ENCODE results near the gene PLTP.
"Not testable (repeated sequence)": the region's sequence is repeated elsewhere in the genome, so short reads cannot be mapped to it uniquely, and the experiment has no call there.

PLTP gene

GRCh38 chr20:45874576-45874975 lies 37.4 kb downstream of the PLTP start:
- Histone ChIP-seq H2AFZ (ENCODE audit: insufficient read depth, low read length, poor library complexity) (no peak overlapping the region), H3K4ac (ENCODE audit: low read depth, low read length) (no peak overlapping the region), H2BK12ac (ENCODE audit: low read length) (no peak overlapping the region), H3K79me1 (ENCODE audit: low read length) (no peaks in the 10 kb centered on the region), H2AK5ac (ENCODE audit: low read length) (no peak overlapping the region), H2BK120ac (ENCODE audit: insufficient read depth, low read length, poor library complexity) (no peak overlapping the region), H4K91ac (ENCODE audit: low read depth, low read length) (no peak overlapping the region), H3K4me1 (ENCODE audit: control insufficient read depth in 1 of 2, insufficient read depth in 2 of 2, low read length in 2 of 2) (peaks cover 5 to 10% of the 10 kb centered on the region in 2 experiments), H2BK5ac (ENCODE audit: low read depth, low read length, poor library complexity) (no peak overlapping the region), H3K79me2 (ENCODE audit: control insufficient read depth, insufficient read depth, low read length, poor library complexity) (no peaks in the 10 kb centered on the region), H4K8ac (ENCODE audit: low read depth, low read length) (no peak overlapping the region), H3K4me3 (ENCODE audit: low read depth, low read length) (no peak overlapping the region), H3K36me3 (ENCODE audit: control insufficient read depth in 1 of 2, insufficient read depth in 2 of 2, low read length in 2 of 2) (peaks cover 12 to 14% of the 10 kb centered on the region in 2 experiments), H3K18ac (ENCODE audit: low read length) (no peak overlapping the region), H3K27me3 (ENCODE audit: insufficient read depth, low read length) (no peaks in the 10 kb centered on the region), H4K12ac (ENCODE audit: low read depth, low read length) (no peak overlapping the region), H3K4me2 (ENCODE audit: low read length) (no peak overlapping the region), H3K27ac (ENCODE audit: low read depth, low read length) (no peak overlapping the region), H3K9ac (ENCODE audit: low read length) (no peak overlapping the region), H3K14ac (ENCODE audit: low read length) (no peak overlapping the region), H3K9me3 (ENCODE audit: insufficient read depth, low read depth, low read length) (no peaks in the 10 kb centered on the region), H3K23ac (ENCODE audit: low read length) (no peak overlapping the region)
- DNase-seq: no peak
- WGBS (ENCODE audit: extremely low coverage, insufficient coverage, insufficient read length): no CpG with 5 or more reads among the region's 4 CpGs

GRCh38 chr20:45874104-45874481 lies 37.9 kb downstream of the PLTP start:
- H3K18ac ChIP-seq (ENCODE audit: low read length); H2AK5ac ChIP-seq (ENCODE audit: low read length); H4K12ac ChIP-seq (ENCODE audit: low read depth, low read length); H4K8ac ChIP-seq (ENCODE audit: low read depth, low read length); DNase-seq; H3K4me2 ChIP-seq (ENCODE audit: low read length); H3K27ac ChIP-seq (ENCODE audit: low read depth, low read length); H3K79me2 ChIP-seq (ENCODE audit: control insufficient read depth, insufficient read depth, low read length, poor library complexity); H4K91ac ChIP-seq (ENCODE audit: low read depth, low read length); H3K14ac ChIP-seq (ENCODE audit: low read length); H3K79me1 ChIP-seq (ENCODE audit: low read length); H2BK120ac ChIP-seq (ENCODE audit: insufficient read depth, low read length, poor library complexity); H3K9me3 ChIP-seq (ENCODE audit: insufficient read depth, low read depth, low read length); H3K27me3 ChIP-seq (ENCODE audit: insufficient read depth, low read length); H2BK5ac ChIP-seq (ENCODE audit: low read depth, low read length, poor library complexity); H3K9ac ChIP-seq (ENCODE audit: low read length); H3K4me3 ChIP-seq (ENCODE audit: low read depth, low read length); H3K23ac ChIP-seq (ENCODE audit: low read length); H2BK12ac ChIP-seq (ENCODE audit: low read length); H3K4ac ChIP-seq (ENCODE audit: low read depth, low read length); H2AFZ ChIP-seq (ENCODE audit: insufficient read depth, low read length, poor library complexity): not testable (repeated sequence)
- H3K36me3 ChIP-seq (ENCODE audit: control insufficient read depth in 1 of 2, insufficient read depth in 2 of 2, low read length in 2 of 2): peaks cover 12 to 14% of the 10 kb centered on the region in 2 experiments
- no CpG with 5 or more reads among the region's 10 CpGs for WGBS (ENCODE audit: extremely low coverage, insufficient coverage, insufficient read length)
- peaks cover 5 to 10% of the 10 kb centered on the region in 2 experiments for H3K4me1 ChIP-seq (ENCODE audit: control insufficient read depth in 1 of 2, insufficient read depth in 2 of 2, low read length in 2 of 2)

- Histone ChIP-seq H3K27ac (ENCODE audit: low read depth, low read length) (no peak overlapping the region), H4K8ac (ENCODE audit: low read depth, low read length) (no peak overlapping the region), H3K4me2 (ENCODE audit: low read length) (no peak overlapping the region), H3K18ac (ENCODE audit: low read length) (no peak overlapping the region), H3K79me1 (ENCODE audit: low read length) (no peaks in the 10 kb centered on the region), H3K4me3 (ENCODE audit: low read depth, low read length) (no peak overlapping the region), H3K79me2 (ENCODE audit: control insufficient read depth, insufficient read depth, low read length, poor library complexity) (no peaks in the 10 kb centered on the region), H2AFZ (ENCODE audit: insufficient read depth, low read length, poor library complexity) (no peak overlapping the region), H3K23ac (ENCODE audit: low read length) (no peak overlapping the region), H2BK120ac (ENCODE audit: insufficient read depth, low read length, poor library complexity) (no peak overlapping the region), H3K9ac (ENCODE audit: low read length) (no peak overlapping the region), H3K36me3 (ENCODE audit: control insufficient read depth in 1 of 2, insufficient read depth in 2 of 2, low read length in 2 of 2) (peaks cover 12 to 14% of the 10 kb centered on the region in 2 experiments), H3K4ac (ENCODE audit: low read depth, low read length) (no peak overlapping the region), H2BK5ac (ENCODE audit: low read depth, low read length, poor library complexity) (no peak overlapping the region), H2BK12ac (ENCODE audit: low read length) (no peak overlapping the region), H3K9me3 (ENCODE audit: insufficient read depth, low read depth, low read length) (no peaks in the 10 kb centered on the region), H4K91ac (ENCODE audit: low read depth, low read length) (no peak overlapping the region), H3K14ac (ENCODE audit: low read length) (no peak overlapping the region), H3K4me1 (ENCODE audit: control insufficient read depth in 1 of 2, insufficient read depth in 2 of 2, low read length in 2 of 2) (peaks cover 5 to 10% of the 10 kb centered on the region in 2 experiments), H4K12ac (ENCODE audit: low read depth, low read length) (no peak overlapping the region), H3K27me3 (ENCODE audit: insufficient read depth, low read length) (no peaks in the 10 kb centered on the region), H2AK5ac (ENCODE audit: low read length) (no peak overlapping the region)
- DNase-seq: no peak
- WGBS (ENCODE audit: extremely low coverage, insufficient coverage, insufficient read length): no CpG with 5 or more reads among the region's 1 CpG
Measured at GRCh38 chr20:45873409-45874103, 38.4 kb downstream of the PLTP start.

DNA sequence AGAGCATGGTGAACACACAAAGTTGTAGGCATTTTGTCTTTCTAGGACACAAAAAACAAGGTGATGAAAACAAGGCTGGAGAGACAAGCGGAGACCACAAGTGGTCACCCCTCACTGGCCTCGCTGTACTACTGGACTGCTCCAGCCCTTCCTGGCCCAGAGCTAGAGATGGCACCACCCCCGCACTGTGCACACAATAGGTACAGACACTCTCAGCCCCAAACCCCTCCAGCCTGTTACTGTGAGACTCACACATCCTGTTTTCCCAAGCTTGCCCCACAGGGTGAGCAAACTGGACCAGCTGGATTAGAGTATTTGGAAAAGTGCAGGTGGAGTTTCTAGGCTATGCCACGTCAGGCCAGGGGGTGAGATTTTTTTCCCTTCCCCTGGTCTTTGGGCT lies 39.3 kb downstream of the PLTP start:
- no peak overlapping the region for H2AK5ac ChIP-seq (ENCODE audit: low read length)
- DNase-seq: peak in 1 of 2 donors; percentile 14
- H3K4me1 ChIP-seq (ENCODE audit: control insufficient read depth in 1 of 2, insufficient read depth in 2 of 2, low read length in 2 of 2): peaks cover 5 to 10% of the 10 kb centered on the region in 2 experiments
- H4K12ac ChIP-seq (ENCODE audit: low read depth, low read length): no peak overlapping the region
- H3K18ac ChIP-seq (ENCODE audit: low read length): no peak overlapping the region
- no peak overlapping the region for H3K9ac ChIP-seq (ENCODE audit: low read length)
- H2BK12ac ChIP-seq (ENCODE audit: low read length): no peak overlapping the region
- H3K4me3 ChIP-seq (ENCODE audit: low read depth, low read length): no peak overlapping the region
- no peaks in the 10 kb centered on the region for H3K27me3 ChIP-seq (ENCODE audit: insufficient read depth, low read length)
- H2BK5ac ChIP-seq (ENCODE audit: low read depth, low read length, poor library complexity): no peak overlapping the region
- no CpG with 5 or more reads among the region's 4 CpGs for WGBS (ENCODE audit: extremely low coverage, insufficient coverage, insufficient read length)
- peak overlapping the region; percentile 40 for H4K8ac ChIP-seq (ENCODE audit: low read depth, low read length)
- no peak overlapping the region for H2AFZ ChIP-seq (ENCODE audit: insufficient read depth, low read length, poor library complexity)
- no peak overlapping the region for H3K4me2 ChIP-seq (ENCODE audit: low read length)
- H3K4ac ChIP-seq (ENCODE audit: low read depth, low read length): no peak overlapping the region
- no peak overlapping the region for H3K27ac ChIP-seq (ENCODE audit: low read depth, low read length)
- no peaks in the 10 kb centered on the region for H3K79me1 ChIP-seq (ENCODE audit: low read length)
- peak overlapping the region; percentile 13 for H3K14ac ChIP-seq (ENCODE audit: low read length)
- no peaks in the 10 kb centered on the region for H3K9me3 ChIP-seq (ENCODE audit: insufficient read depth, low read depth, low read length)
- no peak overlapping the region for H4K91ac ChIP-seq (ENCODE audit: low read depth, low read length)
- H3K79me2 ChIP-seq (ENCODE audit: control insufficient read depth, insufficient read depth, low read length, poor library complexity): no peaks in the 10 kb centered on the region
- H3K23ac ChIP-seq (ENCODE audit: low read length): no peak overlapping the region
- H3K36me3 ChIP-seq (ENCODE audit: control insufficient read depth in 1 of 2, insufficient read depth in 2 of 2, low read length in 2 of 2): peaks cover 6 to 8% of the 10 kb centered on the region in 2 experiments
- H2BK120ac ChIP-seq (ENCODE audit: insufficient read depth, low read length, poor library complexity): no peak overlapping the region

Data from trophoblast cell (in vitro differentiated cells and primary cell).